GM19455 (cell line): ENCODE results near the gene B3GAT1.

ENCODE experiments used
- ATAC-seq: cut with Tn5 transposase; IDR thresholded peaks from one replicate; pipeline ENCODE4 v1.9.1; 2021; ENCODE audit not compliant: unreplicated experiment

Gene B3GAT1

DNA sequence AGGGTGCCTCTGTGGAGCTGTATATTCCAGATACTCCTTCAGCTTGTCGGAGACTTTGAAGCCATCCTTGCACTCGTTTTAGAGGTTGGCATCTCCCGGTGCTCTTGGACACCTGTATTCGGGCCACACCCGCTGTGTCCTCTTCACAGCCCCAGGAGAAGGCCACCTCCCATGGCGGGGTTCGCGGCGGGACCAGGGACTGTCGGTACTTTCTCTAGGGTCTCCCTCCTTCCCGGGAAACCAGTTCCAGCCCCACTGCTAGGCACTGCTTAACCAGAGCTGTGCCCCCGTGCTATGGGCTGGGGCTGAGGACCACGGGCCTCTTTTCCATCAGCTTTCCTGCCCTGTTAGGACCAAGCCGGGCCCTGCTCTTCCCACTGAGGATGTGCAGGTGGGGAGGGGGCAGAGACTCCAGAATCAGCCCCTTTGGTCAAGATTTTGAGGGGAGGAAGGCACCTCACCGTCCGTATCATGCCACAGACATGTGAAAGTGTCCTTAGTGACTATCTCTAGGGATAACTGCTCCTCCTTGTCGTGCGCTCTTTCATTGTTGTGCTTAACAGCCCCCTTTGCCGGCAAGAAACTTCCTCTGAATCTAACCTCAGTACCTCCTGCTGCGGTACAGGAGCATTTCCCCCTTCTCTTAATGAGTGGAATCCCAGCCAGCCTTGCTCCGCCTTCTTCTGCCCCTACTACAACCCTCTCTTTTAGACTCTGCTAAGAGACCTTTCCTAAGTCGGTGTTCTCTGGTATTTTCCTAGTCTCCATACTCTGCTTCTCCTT, 1.2 kb upstream of the B3GAT1 start:
- no peak for ATAC-seq

DNA sequence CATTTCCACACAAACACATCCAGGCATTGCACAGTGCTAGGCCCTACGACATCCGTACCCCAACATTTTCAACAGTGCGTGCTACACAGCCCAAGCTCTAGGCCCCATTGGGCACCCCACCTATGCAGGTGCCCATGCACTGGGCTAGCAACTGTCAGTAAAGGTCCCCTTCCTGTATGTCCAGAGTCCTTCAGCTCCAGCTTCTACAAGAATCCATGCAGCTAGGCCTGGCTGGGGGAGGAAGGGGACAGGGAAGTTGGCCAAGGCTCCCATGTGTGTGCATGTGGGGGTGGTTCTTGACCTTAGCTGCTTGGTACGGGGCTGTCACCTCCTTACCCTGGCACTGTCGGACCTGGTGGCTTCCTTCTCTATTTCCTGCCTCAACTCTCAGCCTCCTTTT, 1.3 kb downstream of the B3GAT1 start:
- no peak for ATAC-seq

DNA sequence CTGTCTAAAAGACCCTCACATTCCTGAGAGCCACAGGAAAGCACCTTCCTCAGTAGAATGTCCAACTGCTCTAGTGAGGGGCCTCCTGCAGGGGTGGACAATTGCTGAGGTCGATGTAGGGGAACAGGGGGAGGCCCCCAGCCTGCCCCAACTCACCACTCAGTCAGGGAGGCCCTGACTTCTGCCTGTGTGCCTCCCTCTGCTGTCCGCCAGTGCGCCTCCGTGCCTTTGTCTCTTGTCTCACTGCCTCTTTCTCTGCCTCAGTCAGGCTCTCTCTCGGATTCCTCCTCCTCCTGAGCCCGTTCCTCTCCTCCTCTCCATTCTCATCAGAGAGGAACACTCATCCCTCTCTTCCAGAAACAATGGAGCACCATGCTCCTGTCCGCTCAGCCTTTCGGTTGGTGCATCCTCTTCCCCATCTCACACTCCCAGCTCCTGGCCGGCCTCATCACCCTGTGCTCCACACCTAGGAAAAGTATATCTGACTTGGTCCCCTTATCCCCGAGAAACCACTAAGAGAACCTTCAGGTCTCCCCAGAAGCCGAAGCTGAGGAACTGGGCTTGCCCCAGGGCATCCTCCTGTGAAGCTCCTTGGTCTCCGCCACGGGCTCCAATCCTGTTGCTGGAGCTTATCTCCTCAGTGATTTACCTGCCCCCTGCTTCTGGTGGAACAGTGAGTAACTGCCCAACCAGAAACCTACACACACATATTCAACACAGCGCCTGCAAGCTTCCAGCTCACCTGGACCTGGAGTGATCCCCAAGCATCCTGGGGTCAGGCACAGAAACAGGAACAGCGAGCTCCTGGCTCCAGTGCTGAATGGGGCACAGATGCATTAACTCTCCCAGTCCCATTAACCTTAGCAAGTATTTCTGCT, 2.3 kb downstream of the B3GAT1 start:
- ATAC-seq, result no peak

DNA sequence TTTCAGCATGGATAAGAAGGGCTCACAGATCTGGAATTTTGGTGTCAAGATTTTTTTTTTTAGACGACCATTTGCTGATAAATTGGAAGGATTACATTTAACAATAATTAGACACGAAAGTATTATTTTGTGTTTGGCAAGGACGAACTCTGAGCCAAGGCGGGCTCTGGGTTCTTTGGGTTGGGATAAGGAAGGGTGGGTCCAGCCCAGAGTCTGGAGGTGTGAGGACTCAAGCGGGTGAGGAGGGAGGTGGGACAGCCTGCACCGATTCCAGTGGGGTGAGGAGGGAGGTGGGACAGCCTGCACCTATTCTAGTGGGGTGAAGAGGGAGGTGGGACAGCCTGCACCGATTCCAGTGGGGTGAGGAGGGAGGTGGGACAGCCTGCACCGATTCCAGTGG, 4.1 kb downstream of the B3GAT1 start:
- ATAC-seq, result no peak

DNA sequence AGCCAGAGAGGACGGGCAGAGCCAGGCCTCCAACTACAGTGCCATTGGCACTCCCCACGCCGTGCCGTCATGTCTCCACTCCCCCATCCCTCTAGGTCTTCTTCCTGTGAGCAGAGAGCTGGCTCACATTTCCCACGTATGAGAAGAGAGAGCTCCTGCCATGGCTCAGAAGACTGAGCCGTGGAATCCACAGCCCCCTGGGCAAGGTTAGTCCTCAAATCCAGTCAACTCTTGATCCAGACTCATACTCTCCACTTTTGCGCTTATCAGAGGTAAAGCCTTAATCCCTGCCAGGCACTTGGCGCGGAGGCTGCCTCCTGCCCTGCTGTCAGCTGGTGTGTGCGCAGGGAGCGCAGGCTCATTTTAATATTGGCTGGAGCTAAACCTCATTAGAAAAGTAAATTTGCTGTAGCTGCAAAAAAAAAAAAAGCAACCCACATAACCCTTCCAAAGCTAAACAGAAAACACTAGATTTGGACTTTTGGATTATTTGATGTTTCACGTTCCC, 4.7 kb downstream of the B3GAT1 start:
- ATAC-seq, result no peak

DNA sequence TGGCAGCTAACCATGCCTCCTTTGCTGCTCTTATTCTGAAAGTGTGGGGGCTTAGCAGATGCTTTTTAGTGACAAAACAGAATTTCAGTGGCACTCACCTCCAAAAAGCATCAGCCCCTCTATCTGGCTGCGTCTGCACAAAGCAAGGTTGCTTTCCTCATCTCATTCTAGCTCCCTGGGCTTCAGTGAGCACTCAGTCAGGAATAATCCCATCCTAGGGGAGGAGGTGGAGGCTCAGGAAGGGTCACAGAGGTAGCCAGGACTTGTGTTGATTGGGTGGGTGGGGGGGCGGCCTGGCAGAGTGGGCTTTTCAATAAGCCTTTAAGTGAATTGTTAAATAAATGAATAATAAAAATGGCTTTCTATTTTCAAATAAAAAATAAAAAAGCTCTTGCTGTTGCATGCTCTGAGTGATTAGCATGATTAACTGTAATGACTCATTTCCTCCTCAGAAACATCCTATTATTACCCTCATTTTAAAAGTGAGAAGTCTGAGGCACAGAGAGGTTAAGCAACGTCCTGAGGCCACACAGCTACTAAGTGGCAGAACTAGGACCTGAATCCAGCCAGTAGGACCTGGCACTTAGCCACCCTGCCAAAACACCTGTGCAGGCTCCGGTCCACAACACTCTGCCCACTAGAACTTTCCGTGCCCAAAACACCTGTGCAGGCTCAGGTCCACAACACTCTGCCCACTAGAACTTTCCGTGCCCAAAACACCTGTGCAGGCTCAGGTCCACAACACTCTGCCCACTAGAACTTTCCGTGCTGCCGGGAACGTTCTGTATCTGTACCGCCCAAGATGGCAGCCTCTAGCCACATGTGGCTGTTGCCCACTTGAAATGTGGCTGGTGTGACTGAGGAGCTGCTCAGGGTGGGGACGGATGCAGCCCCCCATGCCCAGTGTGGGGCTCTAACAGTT, 5.5 kb downstream of the B3GAT1 start:
- no peak for ATAC-seq

DNA sequence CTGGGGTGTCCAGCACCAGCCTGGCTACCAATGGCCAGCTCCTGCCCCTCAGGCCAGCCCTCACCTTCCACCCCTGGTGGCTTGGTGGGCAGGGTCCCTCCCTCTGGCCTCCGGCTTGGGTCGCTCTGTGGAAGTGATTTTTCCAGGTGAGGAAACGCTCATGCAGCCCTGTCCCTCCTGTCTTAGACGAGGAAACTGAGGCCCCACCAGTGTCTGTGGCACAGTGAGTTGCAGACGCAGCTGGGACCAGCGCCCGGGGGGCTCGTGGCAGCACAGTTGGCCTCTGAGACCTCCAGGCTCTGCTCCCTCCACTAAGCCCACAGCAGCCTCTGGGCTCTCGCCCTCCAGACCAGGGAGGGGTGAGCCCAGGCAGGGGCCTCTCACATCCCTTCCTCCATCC, 6.2 kb downstream of the B3GAT1 start:
- ATAC-seq, result no peak

DNA sequence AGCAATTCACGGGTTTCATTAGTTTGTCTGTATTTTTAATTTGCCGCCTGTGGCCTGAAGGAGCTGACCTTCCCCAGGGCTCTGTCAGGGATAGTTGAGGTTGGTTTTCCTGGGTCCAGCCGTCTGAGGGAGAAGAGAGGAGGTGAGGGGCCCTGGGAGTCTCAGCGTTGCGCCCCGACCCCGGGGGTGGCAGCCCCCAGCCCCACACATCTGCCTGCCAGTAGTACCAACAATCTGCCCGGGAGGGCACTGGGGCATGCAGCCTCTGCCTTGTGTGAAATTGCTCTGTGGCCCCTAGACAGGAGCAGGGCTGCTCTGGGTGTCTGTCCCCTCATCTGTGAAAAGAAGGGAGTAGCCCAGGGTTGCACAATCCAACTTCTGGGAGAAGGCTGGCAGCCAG, 6.6 kb downstream of the B3GAT1 start:
- no peak for ATAC-seq

DNA sequence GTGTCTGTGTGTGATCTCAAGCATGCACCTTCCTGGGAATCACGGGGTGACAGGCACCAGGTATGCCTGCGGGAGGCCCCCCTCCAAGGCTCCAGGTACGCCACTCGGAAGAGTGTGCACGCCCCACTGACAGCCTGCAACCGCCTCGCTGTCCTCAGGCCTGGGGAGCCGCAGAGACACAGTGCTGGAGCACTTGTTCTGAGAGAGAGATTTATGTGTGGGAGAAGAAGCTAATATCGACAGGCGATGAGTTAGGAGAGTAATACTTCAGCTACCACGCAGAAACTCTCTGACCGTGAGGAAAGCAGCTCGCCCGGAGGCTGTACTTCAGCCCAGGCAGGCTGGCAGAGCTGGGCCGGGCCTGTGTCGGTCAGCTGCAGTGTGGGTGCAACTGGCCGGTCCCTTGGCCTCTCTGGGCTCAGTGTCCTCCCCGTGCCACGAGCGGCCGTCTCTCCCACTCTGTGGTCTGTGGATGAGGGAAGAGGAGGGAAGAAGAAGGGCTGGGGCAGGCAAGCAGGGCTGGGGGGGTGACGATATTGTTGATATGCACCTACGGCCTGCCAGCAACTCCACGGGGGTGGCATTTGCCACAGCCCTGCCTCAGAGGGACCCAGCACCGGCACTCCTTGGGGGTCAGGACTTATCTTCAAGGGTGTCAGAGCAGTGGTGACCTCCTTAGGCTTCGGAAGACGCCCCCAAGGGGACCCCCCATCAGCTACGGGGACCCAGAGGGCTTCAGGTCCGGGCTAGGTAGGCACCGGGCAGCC, 7.3 kb downstream of the B3GAT1 start:
- ATAC-seq, result no peak

DNA sequence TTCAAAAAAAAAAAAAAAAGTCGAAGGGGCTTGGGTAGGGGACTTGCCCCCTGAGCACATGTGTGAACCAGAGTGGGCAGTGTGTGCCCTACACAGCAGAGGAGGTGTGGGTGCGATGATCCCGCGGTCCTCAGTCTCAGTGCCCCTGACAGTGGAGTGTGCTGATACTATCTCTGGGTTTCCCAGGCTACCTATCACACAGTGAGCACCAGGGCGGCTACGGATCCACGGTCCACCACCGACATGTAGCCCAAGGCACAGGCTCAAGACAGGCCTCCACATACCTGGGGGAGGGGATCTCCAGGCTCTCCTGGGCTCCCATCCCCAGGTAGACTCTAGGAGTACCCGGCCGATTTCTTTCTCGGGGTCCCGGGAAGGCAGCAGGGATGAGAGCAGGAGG, 9.1 kb downstream of the B3GAT1 start:
- no peak for ATAC-seq

DNA sequence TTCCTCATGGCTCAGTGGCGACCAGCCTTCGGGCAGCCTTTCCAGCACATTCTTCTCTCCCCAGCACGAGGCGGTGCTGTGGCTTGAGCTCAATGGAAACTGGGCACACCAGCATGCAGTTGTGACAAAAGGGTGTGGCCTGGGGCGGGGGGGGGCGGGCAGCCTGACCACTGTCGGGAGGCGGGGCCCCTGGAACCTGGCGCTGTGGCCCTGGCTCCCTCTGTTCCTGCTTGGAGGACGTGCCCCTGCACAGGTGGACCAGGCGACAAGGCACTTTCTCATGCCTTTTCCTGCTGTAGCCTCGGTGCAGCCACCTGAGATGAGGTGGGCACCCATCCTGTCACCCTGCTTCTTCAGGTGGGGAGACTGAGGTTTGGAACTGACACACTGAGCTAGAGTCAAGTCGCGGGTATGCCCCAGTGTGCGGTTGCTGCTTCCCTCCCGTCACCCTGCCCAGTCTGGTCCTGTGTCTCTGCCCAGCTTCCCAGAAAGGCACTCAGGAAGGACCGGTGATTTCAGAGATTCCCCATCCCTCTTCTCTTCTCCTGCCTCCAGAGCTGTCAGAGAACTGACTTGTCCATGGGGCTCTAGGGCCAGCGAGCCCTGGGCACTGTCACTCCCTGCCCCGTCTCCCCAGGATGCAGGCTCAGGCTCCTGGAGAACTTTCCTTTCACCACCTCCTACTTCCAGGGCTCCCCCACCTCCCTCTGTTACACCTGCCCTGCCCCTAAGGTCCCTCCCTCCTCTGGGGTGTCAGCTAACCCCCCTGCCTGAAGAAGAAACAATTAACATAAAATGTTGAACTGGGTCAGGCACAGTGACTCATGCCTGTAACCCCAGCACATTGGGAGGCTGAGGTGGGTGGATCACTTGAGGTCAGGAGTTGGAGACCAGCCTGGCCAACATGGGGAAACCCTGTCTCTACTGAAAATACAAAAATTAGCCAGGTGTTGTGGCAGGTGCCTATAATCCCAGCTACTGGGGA, 9.9 kb downstream of the B3GAT1 start:
- no peak for ATAC-seq

DNA sequence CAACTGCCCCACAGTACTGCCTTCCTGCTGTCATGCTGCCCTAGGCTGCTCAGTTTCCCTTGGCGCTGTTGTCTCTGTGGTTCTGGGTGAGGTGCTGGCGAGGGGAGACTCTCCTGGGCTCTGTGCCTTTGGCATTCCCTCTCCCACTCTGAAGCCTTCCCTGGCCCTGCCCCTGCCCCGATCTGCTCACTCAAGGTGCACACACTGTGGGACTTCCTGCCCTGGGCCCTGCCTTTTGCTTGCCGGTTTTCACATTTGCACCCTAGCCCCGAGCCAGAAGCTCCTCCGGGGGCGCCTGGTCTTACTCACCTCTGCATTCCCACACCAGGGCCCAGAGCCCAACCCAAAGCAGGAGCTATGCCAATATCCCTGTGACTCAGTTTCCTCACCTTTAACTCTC, 12.0 kb downstream of the B3GAT1 start:
- ATAC-seq, result no peak

DNA sequence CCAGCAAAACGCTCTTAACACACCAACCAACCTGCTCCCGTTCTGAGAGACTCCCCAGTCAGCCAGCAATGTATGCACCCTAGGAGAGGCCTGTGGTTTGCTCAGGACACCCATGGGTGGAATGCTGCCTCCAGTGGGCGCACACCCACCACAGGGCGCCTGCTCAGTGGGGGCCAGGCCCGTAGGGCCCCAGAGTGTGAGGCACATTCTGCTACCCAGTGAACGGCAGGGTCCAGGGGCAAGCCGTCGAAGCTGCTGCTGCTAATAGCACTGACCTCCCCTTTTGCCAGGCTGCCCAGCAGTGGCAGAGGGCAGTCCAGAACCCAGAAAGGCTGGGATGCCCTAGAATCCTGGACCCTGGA, 12.8 kb downstream of the B3GAT1 start:
- ATAC-seq, result no peak

DNA sequence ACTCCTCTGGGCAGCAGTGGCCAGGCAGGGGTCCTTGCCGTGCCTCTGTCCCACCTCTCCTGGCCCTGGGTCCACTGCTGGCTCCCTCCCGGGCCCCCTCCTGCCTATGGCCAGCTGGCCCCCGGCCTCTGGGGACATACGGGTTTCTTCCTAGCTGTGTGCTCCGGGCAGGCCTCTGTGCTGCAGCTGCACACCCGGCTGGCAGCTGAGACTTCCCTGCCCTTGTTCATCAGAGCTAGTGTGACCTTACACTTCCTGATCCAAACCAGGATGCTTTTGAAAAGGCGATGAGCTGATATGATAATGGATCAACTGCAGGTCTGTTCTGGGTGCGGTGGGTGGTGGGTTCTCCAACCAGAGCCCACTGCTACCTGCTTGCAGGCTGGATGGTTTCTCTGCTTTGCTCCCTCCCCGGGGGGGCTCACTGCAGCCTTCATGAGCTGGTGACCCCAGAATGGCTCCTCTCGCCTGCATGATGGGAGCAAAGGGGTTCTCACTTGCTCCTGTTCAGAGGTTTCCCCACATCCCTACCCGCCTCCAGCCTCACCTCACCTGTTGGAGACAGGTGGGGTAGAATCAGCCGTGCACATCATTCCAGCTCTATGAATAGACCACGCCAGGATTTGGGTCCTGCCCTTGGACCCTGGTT, 13.3 kb downstream of the B3GAT1 start:
- ATAC-seq, result no peak

DNA sequence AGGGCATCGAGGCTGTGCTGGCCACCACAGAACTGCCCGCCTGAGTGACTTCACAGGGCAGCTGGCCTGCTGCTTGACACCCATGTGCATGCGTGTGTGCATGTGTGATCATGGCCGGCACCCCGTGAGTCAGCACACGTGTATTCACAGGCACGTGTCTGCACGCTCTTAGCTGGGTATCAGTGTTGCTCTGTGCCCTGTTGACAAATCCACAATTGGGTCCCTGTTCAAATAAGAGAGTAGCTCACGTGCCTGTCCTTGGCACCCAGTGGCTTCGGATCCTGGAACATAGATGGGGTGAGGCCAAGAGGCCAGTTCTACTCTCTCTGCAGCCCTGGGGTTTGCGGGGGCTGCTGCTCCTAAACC, 14.0 kb downstream of the B3GAT1 start:
- no peak for ATAC-seq

DNA sequence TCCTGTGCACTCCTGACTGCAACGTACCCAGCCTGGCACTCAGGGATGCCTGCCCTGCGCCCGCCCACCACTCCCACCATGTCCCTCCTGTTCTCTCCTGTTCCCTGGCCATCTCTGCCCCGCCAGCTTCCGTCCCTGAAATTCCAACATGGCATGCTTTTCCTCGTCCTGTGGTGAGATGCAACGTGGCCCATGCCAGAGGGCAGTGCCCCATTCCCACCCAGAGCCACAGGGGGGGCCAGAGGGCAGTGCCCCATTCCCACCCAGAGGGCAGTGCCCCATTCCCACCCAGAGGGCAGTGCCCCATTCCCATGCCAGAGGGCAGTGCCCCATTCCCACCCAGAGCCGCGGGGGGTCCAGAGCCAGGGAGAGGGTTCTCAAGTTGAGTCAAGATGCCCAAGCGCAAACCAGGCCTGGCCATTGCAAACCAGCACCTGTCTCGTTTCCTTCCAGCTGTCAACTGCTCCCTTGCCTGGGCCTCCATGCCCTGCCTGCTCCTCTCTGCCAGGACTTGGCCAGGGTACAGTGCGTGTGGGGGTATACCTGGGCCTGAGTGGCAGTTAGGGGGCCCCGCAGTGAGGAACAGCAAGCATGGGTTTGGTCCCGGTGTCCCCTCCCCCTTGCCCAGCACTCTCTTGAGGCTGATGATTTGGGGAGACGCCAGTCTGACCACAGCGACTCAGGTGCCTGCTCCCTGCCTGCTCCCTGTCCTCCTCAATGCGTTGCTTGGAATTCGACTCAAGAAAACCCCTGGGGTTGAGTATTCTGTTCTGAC, 14.6 kb downstream of the B3GAT1 start:
- no peak for ATAC-seq

DNA sequence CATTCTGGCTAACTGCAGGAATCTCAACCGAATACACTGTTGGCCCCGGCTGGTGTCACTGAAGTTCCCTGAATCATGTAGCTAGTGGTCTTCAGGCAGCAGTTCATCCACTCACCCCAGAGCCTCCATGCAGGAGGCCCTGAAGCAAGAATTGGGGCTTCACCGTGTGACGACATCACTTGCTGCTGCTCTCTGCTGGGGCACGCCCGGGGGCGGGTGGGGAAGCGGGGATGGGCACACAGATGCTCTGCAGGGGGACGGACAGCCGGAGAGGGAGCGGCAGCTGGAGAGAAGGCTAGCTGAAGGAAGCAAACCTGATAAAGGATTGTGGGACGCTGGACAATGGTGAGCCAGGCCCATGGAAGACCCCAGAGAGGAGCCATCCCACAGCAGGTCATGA, 17.0 kb downstream of the B3GAT1 start:
- ATAC-seq, result no peak

DNA sequence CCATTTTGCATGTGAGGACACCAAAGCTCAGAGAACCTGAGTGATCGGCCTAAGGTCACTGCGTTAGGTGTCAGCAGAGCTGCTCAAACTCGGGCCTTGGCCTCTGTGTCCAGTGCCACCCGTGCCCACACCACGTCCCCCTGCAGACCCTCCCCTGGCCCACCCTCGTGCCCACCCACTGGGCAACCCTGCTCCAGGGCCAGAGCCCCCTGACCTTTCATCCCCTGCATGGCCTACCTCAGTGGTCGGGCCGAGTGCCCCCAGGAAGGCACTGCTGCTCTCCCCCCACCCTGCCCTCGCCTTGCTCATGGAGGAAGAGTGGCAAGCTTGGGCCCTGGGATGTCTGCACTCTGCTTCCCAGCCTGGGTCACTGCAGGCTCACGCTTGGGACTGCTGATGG, 17.7 kb downstream of the B3GAT1 start:
- ATAC-seq, result no peak
